GM19455 (cell line): ENCODE measurements around the gene MRPS27.

Source experiments
- ATAC-seq: cut with Tn5 transposase; IDR thresholded peaks from one replicate; pipeline ENCODE4 v1.9.1; 2021; ENCODE audit not compliant: unreplicated experiment

MRPS27 gene

GRCh38 chr5:72234868-72235267 lies 85.2 kb downstream of the MRPS27 start:
- ATAC-seq = no peak

- ATAC-seq = peak; percentile 80
Measured at GRCh38 chr5:72234265-72234700, 85.8 kb downstream of the MRPS27 start.

GRCh38 chr5:72233835-72234234 lies 86.2 kb downstream of the MRPS27 start:
- no peak for ATAC-seq

- ATAC-seq = no peak
Measured at GRCh38 chr5:72232838-72233237, 87.2 kb downstream of the MRPS27 start.

- ATAC-seq = no peak
Measured at GRCh38 chr5:72231991-72232703, 87.9 kb downstream of the MRPS27 start.

- no peak for ATAC-seq
Measured at GRCh38 chr5:72228960-72229359, 91.1 kb downstream of the MRPS27 start.

GRCh38 chr5:72226950-72227349 lies 93.1 kb downstream of the MRPS27 start:
- no peak for ATAC-seq

- no peak for ATAC-seq
Measured at GRCh38 chr5:72225741-72226140, 94.3 kb downstream of the MRPS27 start.

- ATAC-seq = no peak
Measured at GRCh38 chr5:72224946-72225463, 95.0 kb downstream of the MRPS27 start.

- ATAC-seq = no peak
Measured at GRCh38 chr5:72223371-72223770, 96.7 kb downstream of the MRPS27 start.

- ATAC-seq = no peak
Measured at GRCh38 chr5:72222521-72222920, 97.5 kb downstream of the MRPS27 start.

- ATAC-seq = no peak
Measured at GRCh38 chr5:72221541-72221940, 98.5 kb downstream of the MRPS27 start.

- ATAC-seq = no peak
Measured at GRCh38 chr5:72221099-72221498, 98.9 kb downstream of the MRPS27 start.

- ATAC-seq = no peak
Measured at GRCh38 chr5:72216756-72217155, 103.3 kb downstream of the MRPS27 start.

- ATAC-seq = no peak
Measured at GRCh38 chr5:72214168-72214567, 105.9 kb downstream of the MRPS27 start.

GRCh38 chr5:72213482-72213881 lies 106.6 kb downstream of the MRPS27 start:
- no peak for ATAC-seq

GRCh38 chr5:72212171-72212570 lies 107.9 kb downstream of the MRPS27 start:
- no peak for ATAC-seq

- ATAC-seq = no peak
Measured at GRCh38 chr5:72210888-72211678, 109.0 kb downstream of the MRPS27 start.

GRCh38 chr5:72209147-72210115 lies 110.6 kb downstream of the MRPS27 start:
- ATAC-seq = no peak

GRCh38 chr5:72208324-72208926 lies 111.6 kb downstream of the MRPS27 start:
- no peak for ATAC-seq

GRCh38 chr5:72206994-72207393 lies 113.0 kb downstream of the MRPS27 start:
- no peak for ATAC-seq
